Panc1 (cell line): ENCODE measurements around the gene ABCF3. TPM values are rescaled to one million over a fixed set of nuclear protein-coding genes. Genes with fewer than 3 reads are reported as not detected.

Experiments used
- ATAC-seq: fragments of 200-7000 bp; cut with Tn5 transposase; 2 replicates; pipeline ENCODE4 v1.9.1; 2020; ENCODE audit warnings: mild to moderate bottlenecking, moderate library complexity
- BruUV-seq: library from RNA; stranded (reverse); fragments of 400-500 nt; replicated peaks from 2 replicates; lab custom pipeline; 2021; lab: Mats Ljungman, UMichigan
- CTCF ChIA-PET: fragments of 300-600 bp; sonication (Branson Sonifier 250); formaldehyde crosslinking; loops from one replicate; lab custom pipeline; 2022; ENCODE audit warnings: antibody characterized with exemption; lab: Charles Lee
- POLR2A ChIA-PET: fragments of 300-600 bp; sonication (Branson Sonifier 250); formaldehyde crosslinking; loops from one replicate; lab custom pipeline; 2022; ENCODE audit warnings: antibody characterized with exemption; lab: Charles Lee
- DNase-seq: peaks from one replicate; pipeline ENCODE4 v3.0.0-alpha.2; 2010; ENCODE audit warnings: low read depth, low spot score
- H3K27ac ChIP-seq: 2 replicates; pipeline ENCODE4 v1.5.1; 2011; ENCODE audit warnings: mild to moderate bottlenecking, low read length, inconsistent platforms
- H3K27me3 ChIP-seq: fragments of 200-500 bp; sonication (Bioruptor generic); 2 replicates; pipeline ENCODE4 v1.6.0; 2014; ENCODE audit warnings: low read length, inconsistent platforms; ENCODE audit not compliant: control insufficient read depth, insufficient read depth
- H3K36me3 ChIP-seq: fragments of 200-500 bp; sonication (Bioruptor generic); 2 replicates; pipeline ENCODE4 v1.5.1; 2014; ENCODE audit warnings: inconsistent platforms, mild to moderate bottlenecking, low read length, moderate library complexity; ENCODE audit not compliant: control insufficient read depth, insufficient read depth
- H3K4me1 ChIP-seq: 2 replicates; pipeline ENCODE4 v1.5.1; 2011; ENCODE audit warnings: inconsistent platforms, mild to moderate bottlenecking, low read length, moderate library complexity; ENCODE audit not compliant: control insufficient read depth, insufficient read depth
- H3K4me3 ChIP-seq, 2 experiments: 2 replicates each; pipeline ENCODE4 v1.5.1; 2011 to 2012; ENCODE audit warnings: low read depth in 2 of 2, low read length in 2 of 2, mild to moderate bottlenecking in 2 of 2, inconsistent platforms in 1 of 2, moderate library complexity in 1 of 2
- H3K9me3 ChIP-seq: fragments of 200-500 bp; sonication (Bioruptor generic); 2 replicates; pipeline ENCODE4 v1.5.1; 2014; ENCODE audit warnings: low read depth, mild to moderate bottlenecking, inconsistent platforms, low read length, moderate library complexity; ENCODE audit not compliant: control insufficient read depth, insufficient read depth
- POLR2AphosphoS5 ChIP-seq: IDR thresholded peaks from 2 replicates; pipeline ENCODE4 v1.6.1; 2012; ENCODE audit warnings: mild to moderate bottlenecking, low read depth, low read length, moderate library complexity
- REST ChIP-seq, 2 experiments: IDR thresholded peaks; 2 replicates each; pipeline ENCODE4 v1.6.1; 2011 to 2012; ENCODE audit warnings: low read depth in 2 of 2, control low read depth in 1 of 2, low read length in 1 of 2, mild to moderate bottlenecking in 1 of 2, moderate library complexity in 1 of 2; ENCODE audit not compliant: insufficient read depth in 1 of 2
- SIN3A ChIP-seq: IDR thresholded peaks from 2 replicates; pipeline ENCODE4 v1.6.1; 2012; ENCODE audit warnings: low read depth, mild to moderate bottlenecking, low read length, moderate library complexity, borderline replicate concordance; ENCODE audit not compliant: insufficient read depth
- TCF7L2 ChIP-seq: IDR thresholded peaks from 2 replicates; pipeline ENCODE4 v1.6.1; 2011; ENCODE audit warnings: mild to moderate bottlenecking, low read depth, low read length, inconsistent platforms
- in situ Hi-C: cut with HindIII; loops from 2 replicates; pipeline ENCODE4 v1.10.0; 2016; ENCODE audit warnings: low sequenced_read_pairs, low pct_unique_long_range_greater_than_20kb
- intact Hi-C: fragments of 100-400 bp; cut with micrococcal nuclease; formaldehyde crosslinking; loops from one replicate; pipeline ENCODE4 v1.10.0; 2022; ENCODE audit not compliant: unreplicated experiment
- total RNA-seq: library from RNA; stranded (reverse); gene quantifications from one replicate; pipeline ENCODE4 v1.2.1, GENCODE V29; 2021; ENCODE audit not compliant: unreplicated experiment
- TF ChIP-seq, protein P1 (sequence below): fragments of 450-650 bp; IDR thresholded peaks from 2 replicates; pipeline ENCODE4 v1.5.1; 2017; ENCODE audit warnings: mild to moderate bottlenecking

The ABCF3 gene
- total RNA-seq, 1 experiment from 2014 or later, result 101 TPM

DNA sequence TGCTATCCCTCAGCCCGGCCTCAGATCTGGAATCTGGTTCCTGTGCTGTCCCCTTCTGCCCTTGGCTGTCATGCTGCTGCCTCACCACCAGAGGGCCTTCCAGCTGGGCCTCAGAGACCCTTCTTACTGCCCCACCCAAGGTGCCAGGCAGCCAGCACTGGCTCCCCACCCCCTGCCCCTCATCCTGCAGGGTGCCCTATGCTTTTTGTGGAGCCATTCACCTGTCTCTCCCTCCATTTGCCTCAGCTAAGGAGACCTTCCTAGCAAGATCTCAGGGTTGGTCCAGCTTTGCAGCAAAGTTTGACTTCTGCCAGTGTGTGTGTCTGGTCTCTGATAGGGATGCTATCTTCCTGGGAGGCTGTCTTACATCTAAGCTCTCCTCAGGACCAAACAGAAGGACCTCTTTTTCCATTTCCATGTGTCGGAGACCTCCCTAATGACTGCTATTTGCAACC lies 41.5 kb downstream of the ABCF3 start:
- no TSS peak for BruUV-seq
- in situ Hi-C loops, result no loop called here

GRCh38 chr3:184228376-184229137 lies 42.6 kb downstream of the ABCF3 start:
- no TSS peak for BruUV-seq
- peak overlapping the region in 1 of 2 experiments; percentile 60; a peak in 3 of 4 replicates for H3K4me3 ChIP-seq
- ATAC-seq, result no peak

More for the DNA sequence above, 41.5 kb downstream of the ABCF3 start:
- ChIA-PET POLR2A (interaction anchor here (0.6 kb wide), 1 partner anchor 15 kb away, joined by 3 read pairs; no protein-coding TSS in a partner anchor), CTCF (interaction anchor here (0.7 to 2.5 kb wide), 7 partner anchors 14 to 410 kb away, joined by 3 to 7 read pairs (median 4); partner anchors contain the start of gene EEF1AKMT4)
- no peak for TF ChIP-seq TCF7L2
- TF ChIP-seq, protein P1, sequence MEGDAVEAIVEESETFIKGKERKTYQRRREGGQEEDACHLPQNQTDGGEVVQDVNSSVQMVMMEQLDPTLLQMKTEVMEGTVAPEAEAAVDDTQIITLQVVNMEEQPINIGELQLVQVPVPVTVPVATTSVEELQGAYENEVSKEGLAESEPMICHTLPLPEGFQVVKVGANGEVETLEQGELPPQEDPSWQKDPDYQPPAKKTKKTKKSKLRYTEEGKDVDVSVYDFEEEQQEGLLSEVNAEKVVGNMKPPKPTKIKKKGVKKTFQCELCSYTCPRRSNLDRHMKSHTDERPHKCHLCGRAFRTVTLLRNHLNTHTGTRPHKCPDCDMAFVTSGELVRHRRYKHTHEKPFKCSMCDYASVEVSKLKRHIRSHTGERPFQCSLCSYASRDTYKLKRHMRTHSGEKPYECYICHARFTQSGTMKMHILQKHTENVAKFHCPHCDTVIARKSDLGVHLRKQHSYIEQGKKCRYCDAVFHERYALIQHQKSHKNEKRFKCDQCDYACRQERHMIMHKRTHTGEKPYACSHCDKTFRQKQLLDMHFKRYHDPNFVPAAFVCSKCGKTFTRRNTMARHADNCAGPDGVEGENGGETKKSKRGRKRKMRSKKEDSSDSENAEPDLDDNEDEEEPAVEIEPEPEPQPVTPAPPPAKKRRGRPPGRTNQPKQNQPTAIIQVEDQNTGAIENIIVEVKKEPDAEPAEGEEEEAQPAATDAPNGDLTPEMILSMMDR, result peak; percentile 97
- DNase-seq (peak; percentile 35), ATAC-seq (peak; percentile 59)
- Histone ChIP-seq H3K4me1 (no peaks in the 10 kb centered on the region), H3K36me3 (peaks cover 2% of the 10 kb centered on the region; the same call in 1 of the 2 replicates), H3K4me3 (no peak overlapping the region), H3K27ac (no peak overlapping the region), H3K9me3 (no peaks in the 10 kb centered on the region), H3K27me3 (peaks cover 14% of the 10 kb centered on the region; the same call in 1 of the 2 replicates)
- intact Hi-C loops, result no loop called here

More at GRCh38 chr3:184228376-184229137, 42.6 kb downstream of the ABCF3 start:
- in situ Hi-C loops, result no loop called here
- no peak for DNase-seq
- intact Hi-C loops, result no loop called here
- Histone ChIP-seq H3K36me3 (peaks cover 2% of the 10 kb centered on the region; the same call in 1 of the 2 replicates), H3K4me1 (no peaks in the 10 kb centered on the region), H3K27ac (no peak overlapping the region), H3K27me3 (peaks cover 14% of the 10 kb centered on the region; the same call in 1 of the 2 replicates), H3K9me3 (no peaks in the 10 kb centered on the region)
- ChIA-PET CTCF (interaction anchor here (0.7 to 2.5 kb wide), 6 partner anchors 13 to 59 kb away, joined by 4 to 7 read pairs (median 4); partner anchors contain the start of gene EEF1AKMT4), POLR2A (no interaction called here)
- TF ChIP-seq SIN3A (no peak), POLR2AphosphoS5 (no peak), REST (IDR thresholded peaks at IDR 0.05; ENCODE audit: insufficient read depth in 1 of 2, low read depth in 2 of 2, low read length in 1 of 2) (no peak), TCF7L2 (no peak)
- TF ChIP-seq, protein P1, result no peak; the same call in 1 of the 2 replicates
